ENCODE measurements around the gene PACS2. TPM values are rescaled to one million over a fixed set of nuclear protein-coding genes. Genes with fewer than 3 reads are reported as not detected.

The PACS2 gene
- total RNA-seq, 1 experiment from 2014 or later, result 43.4 TPM

- no peak overlapping the region for H3K4me3 ChIP-seq
- no peaks in the 10 kb centered on the region for H3K27me3 ChIP-seq
- H3K27ac ChIP-seq, result no peak overlapping the region
- H3K4me1 ChIP-seq, result no peaks in the 10 kb centered on the region
- 0 out of 2 replicates have a peak, but pooled peaks cover 3% of the 10 kb centered on the region for H3K9me3 ChIP-seq (replicated peaks)
- no peak for DNase-seq
- peaks cover 73% of the 10 kb centered on the region for H3K36me3 ChIP-seq
Observed at GRCh38 chr14:105430565-105430964, 116.0 kb downstream of the PACS2 start.

GRCh38 chr14:105431256-105431655 lies 116.7 kb downstream of the PACS2 start:
- H3K27me3 ChIP-seq, result no peaks in the 10 kb centered on the region
- no peaks in the 10 kb centered on the region for H3K4me1 ChIP-seq
- no peak overlapping the region for H3K27ac ChIP-seq
- no peak overlapping the region for H3K4me3 ChIP-seq
- peaks cover 70% of the 10 kb centered on the region for H3K36me3 ChIP-seq
- DNase-seq, result no peak
- 0 out of 2 replicates have a peak, but pooled peaks cover 3% of the 10 kb centered on the region for H3K9me3 ChIP-seq (replicated peaks)

- H3K36me3 ChIP-seq, result peaks cover 61% of the 10 kb centered on the region
- H3K27me3 ChIP-seq, result no peaks in the 10 kb centered on the region
- no peak overlapping the region for H3K4me3 ChIP-seq
- no peak overlapping the region for H3K27ac ChIP-seq
- 0 out of 2 replicates have a peak, but pooled peaks cover 3% of the 10 kb centered on the region for H3K9me3 ChIP-seq (replicated peaks)
- DNase-seq, result no peak
- H3K4me1 ChIP-seq, result no peaks in the 10 kb centered on the region
Observed at GRCh38 chr14:105432657-105433056, 118.1 kb downstream of the PACS2 start.

- no peak for DNase-seq
- Histone ChIP-seq H3K4me1 (no peaks in the 10 kb centered on the region), H3K36me3 (peaks cover 58% of the 10 kb centered on the region), H3K27ac (no peak overlapping the region), H3K27me3 (no peaks in the 10 kb centered on the region), H3K9me3 (replicated peaks) (0 out of 2 replicates have a peak, but pooled peaks cover 3% of the 10 kb centered on the region), H3K4me3 (no peak overlapping the region)
Observed at GRCh38 chr14:105433161-105433605, 118.6 kb downstream of the PACS2 start.

- H3K36me3 ChIP-seq, result peaks cover 52% of the 10 kb centered on the region
- no peak for DNase-seq
- H3K4me3 ChIP-seq, result no peak overlapping the region
- no peak overlapping the region for H3K27ac ChIP-seq
- H3K9me3 ChIP-seq (replicated peaks), result no peaks in the 10 kb centered on the region
- no peaks in the 10 kb centered on the region for H3K4me1 ChIP-seq
- no peaks in the 10 kb centered on the region for H3K27me3 ChIP-seq
Observed at GRCh38 chr14:105436402-105436801, 121.9 kb downstream of the PACS2 start.

- Histone ChIP-seq H3K4me1 (no peaks in the 10 kb centered on the region), H3K4me3 (no peak overlapping the region), H3K36me3 (peaks cover 52% of the 10 kb centered on the region), H3K27ac (no peak overlapping the region), H3K27me3 (no peaks in the 10 kb centered on the region), H3K9me3 (replicated peaks) (no peaks in the 10 kb centered on the region)
- DNase-seq, result no peak
Observed at GRCh38 chr14:105436891-105437722, 122.6 kb downstream of the PACS2 start.

- no peak overlapping the region for H3K4me3 ChIP-seq
- H3K27ac ChIP-seq, result no peak overlapping the region
- H3K9me3 ChIP-seq (replicated peaks), result no peaks in the 10 kb centered on the region
- H3K4me1 ChIP-seq, result no peaks in the 10 kb centered on the region
- no peaks in the 10 kb centered on the region for H3K27me3 ChIP-seq
- DNase-seq, result no peak
- peaks cover 51% of the 10 kb centered on the region for H3K36me3 ChIP-seq
Observed at GRCh38 chr14:105437723-105438500, 123.4 kb downstream of the PACS2 start.

GRCh38 chr14:105439179-105439578 lies 124.6 kb downstream of the PACS2 start:
- no peak overlapping the region for H3K27ac ChIP-seq
- no peak overlapping the region for H3K4me3 ChIP-seq
- peaks cover 48% of the 10 kb centered on the region for H3K36me3 ChIP-seq
- no peaks in the 10 kb centered on the region for H3K4me1 ChIP-seq
- no peak for DNase-seq
- H3K27me3 ChIP-seq, result no peaks in the 10 kb centered on the region
- no peaks in the 10 kb centered on the region for H3K9me3 ChIP-seq (replicated peaks)

- no peaks in the 10 kb centered on the region for H3K27me3 ChIP-seq
- H3K9me3 ChIP-seq (replicated peaks), result no peaks in the 10 kb centered on the region
- peaks cover 48% of the 10 kb centered on the region for H3K36me3 ChIP-seq
- H3K4me3 ChIP-seq, result no peak overlapping the region
- DNase-seq, result no peak
- no peak overlapping the region for H3K27ac ChIP-seq
- no peaks in the 10 kb centered on the region for H3K4me1 ChIP-seq
Observed at GRCh38 chr14:105439710-105440553, 125.4 kb downstream of the PACS2 start.

GRCh38 chr14:105440554-105440900 lies 126.0 kb downstream of the PACS2 start:
- no peak overlapping the region for H3K4me3 ChIP-seq
- no peaks in the 10 kb centered on the region for H3K4me1 ChIP-seq
- no peaks in the 10 kb centered on the region for H3K27me3 ChIP-seq
- H3K27ac ChIP-seq, result no peak overlapping the region
- no peaks in the 10 kb centered on the region for H3K9me3 ChIP-seq (replicated peaks)
- H3K36me3 ChIP-seq, result peaks cover 46% of the 10 kb centered on the region
- DNase-seq, result no peak

- H3K27me3 ChIP-seq, result no peaks in the 10 kb centered on the region
- no peak for DNase-seq
- H3K27ac ChIP-seq, result no peak overlapping the region
- no peaks in the 10 kb centered on the region for H3K9me3 ChIP-seq (replicated peaks)
- H3K4me1 ChIP-seq, result no peaks in the 10 kb centered on the region
- no peak overlapping the region for H3K4me3 ChIP-seq
- H3K36me3 ChIP-seq, result peaks cover 44% of the 10 kb centered on the region
Observed at GRCh38 chr14:105440992-105441391, 126.4 kb downstream of the PACS2 start.

- no peak overlapping the region for H3K4me3 ChIP-seq
- H3K9me3 ChIP-seq (replicated peaks), result no peaks in the 10 kb centered on the region
- no peaks in the 10 kb centered on the region for H3K27me3 ChIP-seq
- no peak overlapping the region for H3K27ac ChIP-seq
- peaks cover 7% of the 10 kb centered on the region for H3K4me1 ChIP-seq
- DNase-seq, result no peak
- peaks cover 39% of the 10 kb centered on the region for H3K36me3 ChIP-seq
Observed at GRCh38 chr14:105442125-105442524, 127.6 kb downstream of the PACS2 start.

GRCh38 chr14:105442834-105443233 lies 128.3 kb downstream of the PACS2 start:
- Histone ChIP-seq H3K36me3 (peaks cover 39% of the 10 kb centered on the region), H3K4me3 (no peak overlapping the region), H3K27ac (no peak overlapping the region), H3K4me1 (peaks cover 14% of the 10 kb centered on the region), H3K9me3 (replicated peaks) (no peaks in the 10 kb centered on the region), H3K27me3 (no peaks in the 10 kb centered on the region)
- no peak for DNase-seq

- Histone ChIP-seq H3K36me3 (peaks cover 37% of the 10 kb centered on the region), H3K9me3 (replicated peaks) (no peaks in the 10 kb centered on the region), H3K27ac (no peak overlapping the region), H3K4me1 (peaks cover 21% of the 10 kb centered on the region), H3K4me3 (no peak overlapping the region), H3K27me3 (no peaks in the 10 kb centered on the region)
- no peak for DNase-seq
Observed at GRCh38 chr14:105444859-105445258, 130.3 kb downstream of the PACS2 start.

All from SJCRH30 (cell line).